Measurements from ENCODE around the gene DDC. TPM values are rescaled to one million over a fixed set of nuclear protein-coding genes. Genes with fewer than 3 reads are reported as not detected.

DDC gene
- total and polyA plus RNA-seq, 2 donors (not counting 3 experiments of a cell fraction or from before 2014, with no cell fraction given): not detected

- Histone ChIP-seq H3K36me3 (ENCODE audit: control insufficient read depth in 2 of 2, extremely low read depth in 1 of 2, insufficient read depth in 2 of 2, low read length in 2 of 2) (no peaks in the 10 kb centered on the region), H2AFZ (ENCODE audit: low read depth, low read length) (no peak overlapping the region), H3K9me3 (replicated peaks; ENCODE audit: control insufficient read depth, insufficient read depth, low read length) (no peaks in the 10 kb centered on the region), H3K79me2 (ENCODE audit: control insufficient read depth, insufficient read depth, low read length) (no peaks in the 10 kb centered on the region), H3K4me3 (replicated peaks in 1 of 3; ENCODE audit: insufficient read depth in 1 of 3, low read depth in 1 of 3, low read length in 3 of 3) (no peak overlapping the region), H4K20me1 (replicated peaks; ENCODE audit: control insufficient read depth, extremely low read depth, insufficient read depth, low read length) (no peaks in the 10 kb centered on the region), H3K9me1 (replicated peaks; ENCODE audit: control insufficient read depth, extremely low read depth, insufficient read depth, low read length) (no peaks in the 10 kb centered on the region), H3K27me3 (ENCODE audit: control insufficient read depth in 2 of 2, insufficient read depth in 2 of 2, low read length in 2 of 2) (peaks cover 2 to 10% of the 10 kb centered on the region in 2 experiments), H3K9ac (replicated peaks; ENCODE audit: extremely low read depth, insufficient read depth, low read length) (no peak overlapping the region), H3K4me1 (ENCODE audit: control insufficient read depth, extremely low read depth, insufficient read depth, low read length) (no peaks in the 10 kb centered on the region), H3K4me2 (ENCODE audit: insufficient read depth, low read length) (no peak overlapping the region), H3K27ac (ENCODE audit: insufficient read depth, low read depth, low read length) (no peak overlapping the region)
- dilution Hi-C loops (cut with MboI; ENCODE audit: extremely low pct_ligation_motif_present, low sequenced_read_pairs) (no loop called here), intact Hi-C loops (cut with micrococcal nuclease) (no loop called here)
- DNase-seq (ENCODE audit: low read depth, low spot score) (no peak), FAIRE-seq (no peak)
- TF ChIP-seq POLR2A (IDR thresholded peaks at IDR 0.05; ENCODE audit: low read depth, low read length): no peak
- TF ChIP-seq POLR2AphosphoS5 (IDR thresholded peaks at IDR 0.05; ENCODE audit: insufficient read depth, low read depth, low read length): no peak
- TF ChIP-seq JUN (IDR thresholded peaks at IDR 0.05; ENCODE audit: borderline replicate concordance, insufficient read depth, insufficient read length, low read depth): no peak
- no peak for TF ChIP-seq FOS (IDR thresholded peaks at IDR 0.05; ENCODE audit: borderline replicate concordance, insufficient read depth, low read length)
- TF ChIP-seq CTCF (IDR thresholded peaks at IDR 0.05; ENCODE audit: extremely low read depth in 1 of 2, insufficient read depth in 1 of 2, low read depth in 1 of 2, low read length in 2 of 2): no peak
- TF ChIP-seq, protein P1, sequence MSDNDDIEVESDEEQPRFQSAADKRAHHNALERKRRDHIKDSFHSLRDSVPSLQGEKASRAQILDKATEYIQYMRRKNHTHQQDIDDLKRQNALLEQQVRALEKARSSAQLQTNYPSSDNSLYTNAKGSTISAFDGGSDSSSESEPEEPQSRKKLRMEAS (IDR thresholded peaks at IDR 0.05; ENCODE audit: insufficient read depth, insufficient read length): no peak
- no peak for TF ChIP-seq EZH2 (IDR thresholded peaks at IDR 0.05; ENCODE audit: borderline replicate concordance, low read depth, low read length, severe bottlenecking)
- no peak for TF ChIP-seq GATA2 (IDR thresholded peaks at IDR 0.05; ENCODE audit: insufficient read depth, insufficient read length, low read depth, low read length)
- TF ChIP-seq MYC (IDR thresholded peaks at IDR 0.05; ENCODE audit: low read depth, low read length): no peak
- ChIA-PET CTCF (no interaction called here), POLR2A (no interaction called here)
- no TSS peak for BruUV-seq (replicated peaks)
Measured at GRCh38 chr7:50564171-50564570, 1.0 kb downstream of the DDC start.
